ENCODE measurements around the gene ASB1.

DNA sequence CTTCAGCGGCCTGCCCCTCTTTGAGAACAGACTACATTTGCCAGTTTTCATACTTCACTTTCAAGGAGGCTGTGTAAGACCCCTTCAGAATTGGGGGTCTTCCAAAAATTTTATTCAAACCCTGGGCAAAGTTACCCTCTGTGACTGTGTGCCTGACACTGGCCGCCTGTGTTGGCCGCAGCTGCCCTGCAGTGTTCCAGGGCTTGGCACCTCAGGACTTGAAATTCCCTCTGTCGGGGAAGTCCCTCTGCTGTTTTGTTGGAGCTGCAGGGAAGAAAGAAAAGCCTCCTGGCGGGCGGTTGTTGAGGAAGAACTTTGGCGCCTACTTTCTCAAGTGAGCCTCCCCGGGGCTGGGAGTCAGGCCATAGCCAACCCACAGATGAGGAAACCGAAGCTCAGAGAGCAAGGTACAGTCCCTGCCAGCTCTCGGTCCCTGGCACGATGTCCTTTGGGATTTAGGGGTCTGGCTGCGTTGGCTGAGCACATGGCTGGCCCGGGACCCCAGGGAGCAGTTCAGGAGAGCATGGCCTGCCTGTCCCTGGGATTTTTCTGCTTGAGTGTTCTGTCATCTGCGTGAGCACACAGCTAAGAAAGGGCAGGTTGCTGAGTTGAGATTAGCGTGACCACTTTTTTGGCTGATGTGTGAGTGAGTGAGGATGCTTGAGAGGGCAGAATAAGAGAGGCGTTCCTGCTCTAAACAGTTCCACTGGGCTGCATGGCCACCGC lies 17.9 kb upstream of the ASB1 start:
- TF ChIP-seq POLR2AphosphoS5 (IDR thresholded peaks at IDR 0.05; ENCODE audit: low read depth, low read length) (no peak), REST (IDR thresholded peaks at IDR 0.05; ENCODE audit: insufficient read depth in 1 of 2, low read depth in 2 of 2, low read length in 2 of 2) (no peak), TAF1 (IDR thresholded peaks at IDR 0.05; ENCODE audit: borderline replicate concordance, insufficient read depth, low read length) (no peak), SIN3A (IDR thresholded peaks at IDR 0.05; ENCODE audit: borderline replicate concordance, insufficient read depth, low read length) (no peak), FOXP2 (optimal IDR thresholded peaks at IDR 0.05; ENCODE audit: borderline replicate concordance, extremely low read depth, extremely low read length, insufficient read depth) (no peak)
